ENCODE data around the gene MRPL48. TPM values are rescaled to one million over a fixed set of nuclear protein-coding genes. Genes with fewer than 3 reads are reported as not detected.

MRPL48 gene
- total and polyA plus RNA-seq, 12 donors: 13.6 to 75.3 (median 32.0) TPM

DNA sequence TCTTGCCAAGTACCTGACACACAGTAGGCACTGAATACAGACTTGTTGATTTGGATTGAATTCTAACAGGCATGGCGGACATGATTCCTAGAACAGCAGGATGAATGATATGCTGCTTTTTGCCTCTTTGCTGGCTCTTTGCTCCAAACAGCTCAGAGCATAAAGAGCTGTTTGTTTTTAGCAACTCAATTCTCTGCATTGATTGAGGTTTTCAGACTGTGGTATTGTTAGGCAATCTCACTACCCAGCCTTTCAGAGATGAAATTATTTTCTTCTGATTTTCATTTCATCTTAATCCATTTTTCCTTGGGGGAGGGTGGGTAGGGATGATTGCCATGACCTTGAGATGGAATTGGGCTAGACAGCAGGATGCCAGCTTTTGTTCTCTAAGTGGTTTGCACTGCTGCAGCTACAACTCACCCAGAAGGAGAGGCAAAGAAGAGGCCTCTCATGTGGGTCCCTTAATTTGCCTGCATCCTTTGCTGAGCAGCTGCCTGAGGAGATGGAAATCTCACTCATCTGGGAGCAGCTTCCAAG lies 68.4 kb downstream of the MRPL48 start:
- Histone ChIP-seq H3K4me1 (replicated peaks in 1 of 2) (no peaks in the 10 kb centered on the region), H3K27me3 (no peaks in the 10 kb centered on the region), H3K36me3 (replicated peaks in 1 of 2) (peaks cover 0 to 4% of the 10 kb centered on the region in 2 donors), H3K27ac (no peak overlapping the region), H3K9me3 (replicated peaks in 1 of 3) (no peaks in the 10 kb centered on the region), H3K4me3 (no peak overlapping the region)
- no peak for DNase-seq
- intact Hi-C loops (cut with DNase I): no loop called here
- TF ChIP-seq POLR2A (IDR thresholded peaks at IDR 0.05): no peak
- TF ChIP-seq CTCF (IDR thresholded peaks at IDR 0.05): no peak
- 53 to 81% (median 78%) methylated on average over 1 of the region's 1 CpG for WGBS, 4 donors

- intact Hi-C loops (cut with DNase I): loop anchor here in 1 of 2 donors (10.0 kb wide), 1 partner anchor 65 kb away; no protein-coding TSS in a partner anchor
These were observed 72.0 kb downstream of the MRPL48 start for GRCh38 chr11:73859671-73860070.

DNA sequence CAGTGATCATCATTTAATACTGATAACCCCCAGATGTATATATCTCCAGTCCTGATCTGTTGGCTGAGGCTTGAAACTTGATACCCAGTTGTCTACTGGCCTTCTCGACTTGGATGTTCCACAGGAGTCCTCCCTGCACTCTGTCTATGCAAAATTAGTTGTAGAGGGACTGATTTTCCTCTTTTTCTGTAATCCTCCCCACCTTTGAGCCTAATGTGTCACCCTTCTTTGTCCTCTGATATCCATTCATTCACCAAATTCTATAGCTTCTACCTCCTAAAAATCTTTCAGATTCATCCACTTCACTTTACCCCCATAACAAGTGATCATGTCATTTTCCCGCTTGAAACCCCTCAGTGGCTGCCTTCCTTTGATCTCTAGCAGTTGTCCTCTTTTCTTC lies 72.5 kb downstream of the MRPL48 start:
- TF ChIP-seq CTCF (IDR thresholded peaks at IDR 0.05) (no peak), POLR2A (IDR thresholded peaks at IDR 0.05) (no peak)
- H3K4me3 ChIP-seq: no peak overlapping the region
- DNase-seq: no peak
- no peaks in the 10 kb centered on the region for H3K36me3 ChIP-seq (replicated peaks in 1 of 2)
- WGBS, 4 donors: 74 to 82% (median 79%) methylated on average over 2 of the region's 2 CpGs
- no peaks in the 10 kb centered on the region for H3K9me3 ChIP-seq (replicated peaks in 1 of 3)
- intact Hi-C loops (cut with DNase I): loop anchor here in 1 of 2 donors (10.0 kb wide), 1 partner anchor 65 kb away; no protein-coding TSS in a partner anchor
- no peaks in the 10 kb centered on the region for H3K4me1 ChIP-seq (replicated peaks in 1 of 2)
- H3K27ac ChIP-seq: no peak overlapping the region
- H3K27me3 ChIP-seq: no peaks in the 10 kb centered on the region

More at GRCh38 chr11:73859671-73860070, 72.0 kb downstream of the MRPL48 start:
- WGBS, 4 donors: 86 to 98% (median 92%) methylated on average over 2 of the region's 2 CpGs
- Histone ChIP-seq H3K9me3 (replicated peaks in 1 of 3) (no peaks in the 10 kb centered on the region), H3K4me1 (replicated peaks in 1 of 2) (no peaks in the 10 kb centered on the region), H3K27ac (no peak overlapping the region), H3K27me3 (no peaks in the 10 kb centered on the region), H3K4me3 (no peak overlapping the region), H3K36me3 (replicated peaks in 1 of 2) (peaks cover 0 to under 1% of the 10 kb centered on the region in 2 donors)
- DNase-seq: no peak
- no peak for TF ChIP-seq POLR2A (IDR thresholded peaks at IDR 0.05)
- no peak for TF ChIP-seq CTCF (IDR thresholded peaks at IDR 0.05)

GRCh38 chr11:73862986-73863385 lies 75.3 kb downstream of the MRPL48 start:
- no peak overlapping the region for H3K4me3 ChIP-seq
- H3K9me3 ChIP-seq (replicated peaks in 1 of 3): no peaks in the 10 kb centered on the region
- H3K4me1 ChIP-seq (replicated peaks in 1 of 2): peaks cover 6 to 16% of the 10 kb centered on the region in 2 donors
- WGBS, 4 donors: 68 to 89% (median 82%) methylated on average over 4 of the region's 4 CpGs
- TF ChIP-seq CTCF (IDR thresholded peaks at IDR 0.05): no peak
- TF ChIP-seq POLR2A (IDR thresholded peaks at IDR 0.05): no peak
- no peaks in the 10 kb centered on the region for H3K36me3 ChIP-seq (replicated peaks in 1 of 2)
- H3K27ac ChIP-seq: no peak overlapping the region
- DNase-seq: no peak
- no peaks in the 10 kb centered on the region for H3K27me3 ChIP-seq
- intact Hi-C loops (cut with DNase I): loop anchor here in 1 of 2 donors (10.0 kb wide), 1 partner anchor 68 kb away; no protein-coding TSS in a partner anchor
